K562 (cell line): ENCODE results near the gene RTP5. TPM values are rescaled to one million over a fixed set of nuclear protein-coding genes. Genes with fewer than 3 reads are reported as not detected.

ENCODE experiments used
- ATAC-seq: fragments of 200-7000 bp; cut with Tn5 transposase; 3 replicates; pipeline ENCODE4 v1.9.1; 2020; ENCODE audit warnings: moderate library complexity
- BruUV-seq: library from RNA; stranded (reverse); fragments of 400-500 nt; replicated peaks from 2 replicates; lab custom pipeline; 2021; lab: Mats Ljungman, UMichigan
- CTCF ChIA-PET: fragments of 300-600 bp; formaldehyde crosslinking; extraction: SDS; loops from one replicate; lab custom pipeline; 2021; ENCODE audit warnings: low intra/inter-chr PET ratio; lab: Yijun Ruan, JAX
- POLR2A ChIA-PET: fragments of 300-600, 350-650 bp; sonication (Branson Sonifier 250); formaldehyde crosslinking; extraction: SDS; loops from one replicate; lab custom pipeline; 2021; ENCODE audit warnings: antibody characterized with exemption, inconsistent platforms; lab: Yijun Ruan, JAX
- DNase-seq, 4 experiments: peaks; one replicate each; pipeline versions ENCODE4 v3.0.0 to v3.0.0-alpha.2; 2011 to 2018; ENCODE audit warnings: low spot score in 3 of 4, mixed read lengths in 3 of 4; ENCODE audit errors: extremely low read depth in 1 of 4
- FAIRE-seq: peaks from 2 replicates; lab custom pipeline; 2011; peaks lifted over from hg19 to GRCh38; lab: Jason Lieb, UNC
- H2AFZ ChIP-seq: 2 replicates; pipeline ENCODE4 v1.6.0; 2011; ENCODE audit warnings: low read depth, low read length, control low read depth, inconsistent platforms
- H3K27ac ChIP-seq: fragments of 200-600 bp; 3 replicates; pipeline ENCODE4 v1.8.0; 2011; ENCODE audit warnings: low read depth, mild to moderate bottlenecking, control low read depth, inconsistent platforms, low read length, moderate library complexity, mixed read lengths; ENCODE audit errors: extremely low read depth
- H3K27me3 ChIP-seq, 2 experiments: fragments of 300-600 bp in 1 of 2; 2 replicates in 1 of 2; 3 replicates in 1 of 2; pipeline versions ENCODE4 v1.6.0 to v1.8.0; 2011; ENCODE audit warnings: inconsistent platforms in 2 of 2, low read length in 2 of 2, mild to moderate bottlenecking in 1 of 2, mixed read lengths in 1 of 2, moderate library complexity in 1 of 2; ENCODE audit not compliant: control insufficient read depth in 2 of 2, insufficient read depth in 2 of 2
- H3K36me3 ChIP-seq: fragments of 300-600 bp; 3 replicates; pipeline ENCODE4 v1.8.0; 2011; ENCODE audit warnings: mild to moderate bottlenecking, low read length, inconsistent platforms; ENCODE audit not compliant: control insufficient read depth, insufficient read depth
- H3K4me1 ChIP-seq, 2 experiments: fragments of 200-600 bp in 1 of 2; replicated peaks in 1 of 2; 2 replicates in 1 of 2; 3 replicates in 1 of 2; pipeline versions ENCODE4 v1.5.1 to v1.8.0; 2011; ENCODE audit warnings: inconsistent platforms in 2 of 2, low read length in 2 of 2, mild to moderate bottlenecking in 1 of 2, mixed read lengths in 1 of 2, moderate library complexity in 1 of 2; ENCODE audit not compliant: control insufficient read depth in 2 of 2, insufficient read depth in 2 of 2
- H3K4me2 ChIP-seq: 2 replicates; pipeline ENCODE4 v1.6.1; 2011; ENCODE audit warnings: low read length, control low read depth, inconsistent platforms, mixed read lengths; ENCODE audit not compliant: insufficient read depth
- H3K4me3 ChIP-seq: fragments of 200-600 bp; sonication (generic), shearing (Covaris generic); 2 replicates; pipeline ENCODE4 v1.5.1; 2016; ENCODE audit warnings: control low read depth, inconsistent platforms
- H3K79me2 ChIP-seq: fragments of 200-600 bp; 3 replicates; pipeline ENCODE4 v1.8.0; 2011; ENCODE audit warnings: low read length, inconsistent platforms; ENCODE audit not compliant: control insufficient read depth, insufficient read depth
- H3K9ac ChIP-seq, 2 experiments: 2 replicates each; pipeline versions ENCODE4 v1.6.0 to v1.6.1; 2011; ENCODE audit warnings: low read depth in 2 of 2, low read length in 2 of 2, control low read depth in 1 of 2, inconsistent platforms in 1 of 2, mild to moderate bottlenecking in 1 of 2, mixed read lengths in 1 of 2; ENCODE audit not compliant: insufficient read depth in 1 of 2
- H3K9me1 ChIP-seq: one replicate; pipeline ENCODE4 v1.6.0; 2011; ENCODE audit warnings: inconsistent platforms, mild to moderate bottlenecking, low read length, moderate library complexity; ENCODE audit not compliant: control insufficient read depth, insufficient read depth
- H3K9me3 ChIP-seq: replicated peaks from 2 replicates; pipeline ENCODE4 v1.5.1; 2011; ENCODE audit warnings: low read depth, low read length, inconsistent platforms; ENCODE audit not compliant: control insufficient read depth, insufficient read depth
- H4K20me1 ChIP-seq: replicated peaks from 2 replicates; pipeline ENCODE4 v1.6.1; 2011; ENCODE audit warnings: low read length, inconsistent platforms, mixed read lengths; ENCODE audit not compliant: control insufficient read depth, insufficient read depth
- CCAR2 ChIP-seq: fragments of 200-400 bp; formaldehyde crosslinking; IDR thresholded peaks from 2 replicates; pipeline ENCODE4 v1.6.1; 2017; ENCODE audit warnings: mild to moderate bottlenecking, low read depth, low read length
- HNRNPL ChIP-seq: fragments of 200-400 bp; formaldehyde crosslinking; IDR thresholded peaks from 2 replicates; pipeline ENCODE4 v1.6.1; 2017; ENCODE audit warnings: low read depth, mild to moderate bottlenecking, low read length
- KDM2B ChIP-seq: fragments of 250-450 bp; sonication (Bioruptor Pico); IDR thresholded peaks from 2 replicates; pipeline ENCODE4 v1.8.0; 2021; ENCODE audit warnings: mild to moderate bottlenecking, moderate library complexity
- MIER1 ChIP-seq: fragments of 450-650 bp; IDR thresholded peaks from 2 replicates; pipeline ENCODE4 v1.6.1; 2016; ENCODE audit warnings: antibody characterized with exemption, mild to moderate bottlenecking, low read depth
- NFE2L1 ChIP-seq: fragments of 450-650 bp; IDR thresholded peaks from 2 replicates; pipeline ENCODE4 v1.6.1; 2016; ENCODE audit warnings: missing genetic modification characterization, low read depth, mild to moderate bottlenecking, missing compliant biosample characterization, moderate library complexity, borderline replicate concordance
- PCBP2 ChIP-seq: fragments of 200-400 bp; formaldehyde crosslinking; IDR thresholded peaks from 2 replicates; pipeline ENCODE4 v1.6.1; 2018; ENCODE audit warnings: low read length, low read depth, mild to moderate bottlenecking, moderate library complexity; ENCODE audit not compliant: poor library complexity, severe bottlenecking
- RCOR1 ChIP-seq, 2 experiments: IDR thresholded peaks; 2 replicates each; pipeline ENCODE4 v1.6.1; 2012; ENCODE audit warnings: low read depth in 2 of 2, low read length in 2 of 2, borderline replicate concordance in 1 of 2, improper control_type of control experiment in 1 of 2
- SMAD2 ChIP-seq: fragments of 150-350 bp; IDR thresholded peaks from 2 replicates; pipeline ENCODE4 v1.6.1; 2014; ENCODE audit warnings: low read depth, mild to moderate bottlenecking, low read length
- SREBF2 ChIP-seq: sonication (generic); formaldehyde crosslinking; IDR thresholded peaks from 2 replicates; pipeline ENCODE4 v1.4.0; 2020; ENCODE audit warnings: mild to moderate bottlenecking, missing genetic modification reagents
- THAP12 ChIP-seq: fragments of 250-450 bp; sonication (Bioruptor Pico); IDR thresholded peaks from 2 replicates; pipeline ENCODE4 v1.9.0; 2021; ENCODE audit warnings: mild to moderate bottlenecking, inconsistent platforms
- TOE1 ChIP-seq, 2 experiments: fragments of 450-650 bp in 1 of 2; sonication (generic) in 1 of 2; formaldehyde crosslinking in 1 of 2; IDR thresholded peaks; 2 replicates each; pipeline versions ENCODE4 v1.7.1 to v1.8.0; 2016 to 2022; ENCODE audit warnings: borderline replicate concordance in 2 of 2, mild to moderate bottlenecking in 2 of 2, antibody characterized with exemption in 1 of 2, inconsistent platforms in 1 of 2, low read depth in 1 of 2, missing genetic modification reagents in 1 of 2, moderate library complexity in 1 of 2
- ZBTB1 ChIP-seq: sonication (generic); formaldehyde crosslinking; IDR thresholded peaks from 2 replicates; pipeline ENCODE4 v1.8.1; 2023; ENCODE audit warnings: missing genetic modification reagents, low read depth, mild to moderate bottlenecking, borderline replicate concordance
- ZNF224 ChIP-seq: sonication (generic); formaldehyde crosslinking; IDR thresholded peaks from 2 replicates; pipeline ENCODE4 v1.8.0; 2022; ENCODE audit warnings: mild to moderate bottlenecking, missing genetic modification reagents
- ZNF41 ChIP-seq: fragments of 250-450 bp; sonication (Bioruptor Pico); conservative IDR thresholded peaks from 2 replicates; pipeline ENCODE4 v1.4.0; 2020; ENCODE audit warnings: mild to moderate bottlenecking
- WGBS: fragments of 100-300 bp; shearing (Covaris generic); methylation state at CpG from one replicate; pipeline ENCODE4 v1.1.6; 2016; ENCODE audit warnings: low coverage, mixed read lengths; ENCODE audit not compliant: insufficient coverage; ENCODE audit errors: missing lambda C conversion rate; 5-methylcytosine and 5-hydroxymethylcytosine counted together
- in situ Hi-C: fragments of 300-500 bp; cut with MboI; formaldehyde crosslinking; loops from 4 replicates; pipeline ENCODE4 v1.15.0; 2018; ENCODE audit warnings: inconsistent platforms, mixed read lengths
- intact Hi-C: fragments of 100-400 bp; cut with micrococcal nuclease; formaldehyde crosslinking; loops from 2 replicates; pipeline ENCODE4 v1.14.2; 2022
- polyA plus RNA-seq, 8 experiments: library from polyadenylated mRNA; depleted of rRNA in 4 of 8; stranded (reverse) in 5 of 8; unstranded in 3 of 8; fragments of >200 nt; fragmentation: Nextera tagmentation in 2 of 8; fragmentation: Illumina TruSeq in 1 of 8; extraction: Ambion mirVana in 2 of 8; extraction: Trizol in 1 of 8; gene quantifications; 2 replicates each; pipeline versions ENCODE4 v1.2.1 to v1.2.3, GENCODE V29; 2011 to 2014; ENCODE audit warnings: inconsistent platforms in 1 of 8, missing spikeins in 1 of 8
- total RNA-seq, 7 experiments: library from RNA; depleted of rRNA in 6 of 7; stranded (reverse); fragments of >200 nt in 6 of 7; fragmentation: Illumina TruSeq in 2 of 7; extraction: Trizol in 2 of 7; gene quantifications; 2 replicates each; pipeline versions ENCODE4 v1.2.1 to v1.2.3, GENCODE V29; 2011 to 2021; ENCODE audit warnings: low replicate concordance in 1 of 7

The RTP5 gene
- total and polyA plus RNA-seq, 9 of the 15 experiments (the other 6 are each of a cell fraction or from before 2014, with no cell fraction given), result not detected

GRCh38 chr2:241835611-241836010 lies 33.9 kb upstream of the RTP5 start:
- H3K9ac ChIP-seq, result no peak overlapping the region
- POLR2A ChIA-PET, result no interaction called here
- no TSS peak for BruUV-seq
- no peaks in the 10 kb centered on the region for H3K27me3 ChIP-seq
- H3K9me3 ChIP-seq, result no peaks in the 10 kb centered on the region
- ATAC-seq (no peak), FAIRE-seq (no peak)
- no peak overlapping the region for H3K4me2 ChIP-seq
- intact Hi-C loops (no loop called here), in situ Hi-C loops (no loop called here)
- 97% methylated on average over 3 of the region's 4 CpGs for WGBS
- peaks cover 6 to 9% of the 10 kb centered on the region in 2 experiments; a peak in 4 of 5 replicates for H3K4me1 ChIP-seq
- no peaks in the 10 kb centered on the region for H3K79me2 ChIP-seq
- H4K20me1 ChIP-seq, result no peaks in the 10 kb centered on the region
- TF ChIP-seq PCBP2, result no peak
- no peak for TF ChIP-seq SREBF2 (CRISPR knock-in tag)
- TF ChIP-seq, all 486 proteins: peak for 0
- no peak overlapping the region for H3K4me3 ChIP-seq
- CTCF ChIA-PET, result no interaction called here
- no peaks in the 10 kb centered on the region for H3K36me3 ChIP-seq
- no peak overlapping the region for H2AFZ ChIP-seq
- no peak overlapping the region for H3K27ac ChIP-seq
- no peaks in the 10 kb centered on the region for H3K9me1 ChIP-seq
- no peak for DNase-seq

GRCh38 chr2:241836292-241836691 lies 33.2 kb upstream of the RTP5 start:
- Histone ChIP-seq H4K20me1 (no peaks in the 10 kb centered on the region), H3K27ac (no peak overlapping the region), H3K4me3 (no peak overlapping the region), H3K27me3 (no peaks in the 10 kb centered on the region), H3K4me2 (no peak overlapping the region), H2AFZ (no peak overlapping the region), H3K79me2 (no peaks in the 10 kb centered on the region), H3K9me1 (no peaks in the 10 kb centered on the region), H3K9ac (no peak overlapping the region), H3K9me3 (no peaks in the 10 kb centered on the region), H3K36me3 (no peaks in the 10 kb centered on the region), H3K4me1 (peaks cover 6 to 11% of the 10 kb centered on the region in 2 experiments; a peak in 4 of 5 replicates)
- intact Hi-C loops, result no loop called here
- CTCF ChIA-PET, result no interaction called here
- FAIRE-seq (no peak), DNase-seq (no peak), ATAC-seq (no peak)
- 49% methylated on average over 6 of the region's 6 CpGs for WGBS
- in situ Hi-C loops, result no loop called here
- POLR2A ChIA-PET, result no interaction called here
- BruUV-seq, result no TSS peak
- no peak for TF ChIP-seq THAP12 (CRISPR knock-in tag)
- no peak for TF ChIP-seq ZNF41 (CRISPR knock-in tag)
- TF ChIP-seq HNRNPL, result no peak
- TF ChIP-seq NFE2L1, result no peak
- no peak for TF ChIP-seq MIER1
- no peak for TF ChIP-seq KDM2B (CRISPR knock-in tag)
- TF ChIP-seq RCOR1 (IDR thresholded peaks at IDR 0.05; ENCODE audit: borderline replicate concordance in 1 of 2, low read depth in 2 of 2, low read length in 2 of 2), result no peak
- TF ChIP-seq SMAD2, result no peak
- no peak for TF ChIP-seq ZNF224 (CRISPR knock-in tag)
- no peak for TF ChIP-seq ZBTB1 (CRISPR knock-in tag)
- TF ChIP-seq TOE1 (IDR thresholded peaks at IDR 0.05; ENCODE audit: borderline replicate concordance), result no peak
- no peak for TF ChIP-seq TOE1 (CRISPR knock-in tag; IDR thresholded peaks at IDR 0.05; ENCODE audit: borderline replicate concordance, low read depth)
- TF ChIP-seq CCAR2, result no peak
